ENCODE measurements around the gene SHC3. TPM values are rescaled to one million over a fixed set of nuclear protein-coding genes. Genes with fewer than 3 reads are reported as not detected.

The SHC3 gene
- total RNA-seq, 4 donors from 2014 or later, result 0.51 to 3.5 (median 2.5) TPM

DNA sequence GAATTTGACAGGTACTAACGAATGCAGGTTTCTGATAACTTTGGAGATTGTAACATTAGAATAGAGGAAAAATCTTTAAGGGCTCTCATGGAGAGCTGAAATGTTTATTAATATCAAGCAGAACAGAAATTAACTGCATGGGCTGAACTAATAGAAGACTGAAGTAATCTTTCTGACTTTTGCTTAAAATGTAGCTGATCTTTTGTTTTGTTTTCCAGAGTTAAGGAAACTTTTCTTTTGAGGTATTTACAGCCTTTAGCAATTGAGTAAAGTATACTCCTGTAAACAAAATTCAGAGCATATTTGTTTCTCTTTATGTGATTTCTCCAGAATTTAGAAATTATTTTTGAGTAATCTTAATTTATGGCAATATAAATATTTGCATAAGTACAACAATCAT lies 43.9 kb downstream of the SHC3 start:
- no peaks in the 10 kb centered on the region for H3K9me3 ChIP-seq
- intact Hi-C loops (cut with DNase I; ENCODE audit: low total_unique reads), result no loop called here
- H3K4me3 ChIP-seq, result no peak overlapping the region
- no peaks in the 10 kb centered on the region for H3K36me3 ChIP-seq
- peaks cover 5% of the 10 kb centered on the region in 2 donors for H3K4me1 ChIP-seq
- no peaks in the 10 kb centered on the region for H3K27me3 ChIP-seq
- no peak for DNase-seq
- H3K27ac ChIP-seq, result no peak overlapping the region
- TF ChIP-seq, protein P1, sequence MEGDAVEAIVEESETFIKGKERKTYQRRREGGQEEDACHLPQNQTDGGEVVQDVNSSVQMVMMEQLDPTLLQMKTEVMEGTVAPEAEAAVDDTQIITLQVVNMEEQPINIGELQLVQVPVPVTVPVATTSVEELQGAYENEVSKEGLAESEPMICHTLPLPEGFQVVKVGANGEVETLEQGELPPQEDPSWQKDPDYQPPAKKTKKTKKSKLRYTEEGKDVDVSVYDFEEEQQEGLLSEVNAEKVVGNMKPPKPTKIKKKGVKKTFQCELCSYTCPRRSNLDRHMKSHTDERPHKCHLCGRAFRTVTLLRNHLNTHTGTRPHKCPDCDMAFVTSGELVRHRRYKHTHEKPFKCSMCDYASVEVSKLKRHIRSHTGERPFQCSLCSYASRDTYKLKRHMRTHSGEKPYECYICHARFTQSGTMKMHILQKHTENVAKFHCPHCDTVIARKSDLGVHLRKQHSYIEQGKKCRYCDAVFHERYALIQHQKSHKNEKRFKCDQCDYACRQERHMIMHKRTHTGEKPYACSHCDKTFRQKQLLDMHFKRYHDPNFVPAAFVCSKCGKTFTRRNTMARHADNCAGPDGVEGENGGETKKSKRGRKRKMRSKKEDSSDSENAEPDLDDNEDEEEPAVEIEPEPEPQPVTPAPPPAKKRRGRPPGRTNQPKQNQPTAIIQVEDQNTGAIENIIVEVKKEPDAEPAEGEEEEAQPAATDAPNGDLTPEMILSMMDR (IDR thresholded peaks at IDR 0.05), result no peak
- TF ChIP-seq POLR2A (IDR thresholded peaks at IDR 0.05), result no peak

DNA sequence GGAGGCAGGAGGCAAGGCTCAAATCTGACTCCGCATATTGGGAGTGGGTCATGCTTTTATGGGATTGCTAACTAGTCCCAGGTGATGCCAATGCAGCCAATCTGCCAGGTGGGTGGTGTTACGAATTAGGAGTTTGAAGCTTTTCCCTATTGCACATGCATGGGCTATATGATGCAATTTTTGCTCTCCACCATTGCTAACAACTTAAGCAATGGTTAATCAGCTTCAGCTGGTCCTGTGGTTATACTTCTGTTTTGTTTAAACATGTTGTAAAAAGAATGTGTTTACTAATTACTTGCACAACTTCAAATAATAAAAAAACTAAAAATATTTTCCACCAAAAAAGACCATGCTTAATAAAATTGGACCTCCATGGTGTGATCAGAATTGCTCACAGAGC lies 55.7 kb downstream of the SHC3 start:
- no peak for TF ChIP-seq POLR2A (IDR thresholded peaks at IDR 0.05)
- TF ChIP-seq, protein P1 (IDR thresholded peaks at IDR 0.05), result no peak
- Histone ChIP-seq H3K4me3 (no peak overlapping the region), H3K27me3 (no peaks in the 10 kb centered on the region), H3K9me3 (no peaks in the 10 kb centered on the region), H3K27ac (no peak overlapping the region), H3K4me1 (no peaks in the 10 kb centered on the region), H3K36me3 (no peaks in the 10 kb centered on the region)
- intact Hi-C loops (cut with DNase I; ENCODE audit: low total_unique reads), result no loop called here
- DNase-seq, result no peak

DNA sequence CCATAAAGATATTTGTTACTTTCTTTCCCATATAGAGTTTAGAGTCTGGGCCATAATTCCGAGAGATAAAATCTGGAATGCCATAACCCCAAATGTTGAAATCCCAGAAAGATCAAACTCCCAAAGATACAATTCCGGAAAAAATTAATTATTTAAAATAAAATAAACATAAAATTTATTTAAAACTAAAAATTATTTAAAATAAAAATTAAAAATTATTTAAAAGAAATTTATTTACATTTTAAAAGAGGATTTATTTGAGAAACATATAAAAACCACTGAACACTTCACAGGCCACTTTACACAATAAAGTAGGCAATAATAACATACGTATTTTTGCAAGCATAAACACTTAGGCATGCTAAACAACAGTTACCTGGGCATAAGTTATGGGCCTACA lies 57.9 kb downstream of the SHC3 start:
- no peaks in the 10 kb centered on the region for H3K4me1 ChIP-seq
- no peaks in the 10 kb centered on the region for H3K36me3 ChIP-seq
- DNase-seq, result no peak
- TF ChIP-seq POLR2A (IDR thresholded peaks at IDR 0.05), result no peak
- TF ChIP-seq, protein P1 (IDR thresholded peaks at IDR 0.05), result no peak
- intact Hi-C loops (cut with DNase I; ENCODE audit: low total_unique reads), result no loop called here
- no peak overlapping the region for H3K27ac ChIP-seq
- no peaks in the 10 kb centered on the region for H3K9me3 ChIP-seq
- H3K27me3 ChIP-seq, result no peaks in the 10 kb centered on the region
- no peak overlapping the region for H3K4me3 ChIP-seq

DNA sequence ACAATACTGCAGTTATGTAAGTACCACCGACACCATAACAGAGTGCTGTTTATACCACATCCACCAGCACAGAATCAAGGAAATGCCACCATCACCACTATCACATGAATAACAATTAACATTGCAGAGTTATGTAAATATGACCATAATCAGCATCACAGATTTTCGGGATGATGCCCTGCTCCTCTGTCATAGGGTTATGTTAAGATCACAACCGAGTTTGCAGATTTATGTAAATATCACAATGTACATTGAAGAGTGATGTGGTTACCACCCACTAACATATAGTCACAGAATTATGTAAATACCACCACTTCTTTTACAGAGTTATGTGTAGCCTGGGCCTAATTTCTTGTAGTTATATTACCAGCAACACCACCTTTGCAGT lies 61.8 kb downstream of the SHC3 start:
- Histone ChIP-seq H3K4me3 (no peak overlapping the region), H3K9me3 (no peaks in the 10 kb centered on the region), H3K27me3 (no peaks in the 10 kb centered on the region), H3K36me3 (no peaks in the 10 kb centered on the region), H3K4me1 (no peaks in the 10 kb centered on the region), H3K27ac (no peak overlapping the region)
- no peak for DNase-seq
- intact Hi-C loops (cut with DNase I; ENCODE audit: low total_unique reads), result no loop called here
- no peak for TF ChIP-seq POLR2A (IDR thresholded peaks at IDR 0.05)
- TF ChIP-seq, protein P1 (IDR thresholded peaks at IDR 0.05), result no peak

DNA sequence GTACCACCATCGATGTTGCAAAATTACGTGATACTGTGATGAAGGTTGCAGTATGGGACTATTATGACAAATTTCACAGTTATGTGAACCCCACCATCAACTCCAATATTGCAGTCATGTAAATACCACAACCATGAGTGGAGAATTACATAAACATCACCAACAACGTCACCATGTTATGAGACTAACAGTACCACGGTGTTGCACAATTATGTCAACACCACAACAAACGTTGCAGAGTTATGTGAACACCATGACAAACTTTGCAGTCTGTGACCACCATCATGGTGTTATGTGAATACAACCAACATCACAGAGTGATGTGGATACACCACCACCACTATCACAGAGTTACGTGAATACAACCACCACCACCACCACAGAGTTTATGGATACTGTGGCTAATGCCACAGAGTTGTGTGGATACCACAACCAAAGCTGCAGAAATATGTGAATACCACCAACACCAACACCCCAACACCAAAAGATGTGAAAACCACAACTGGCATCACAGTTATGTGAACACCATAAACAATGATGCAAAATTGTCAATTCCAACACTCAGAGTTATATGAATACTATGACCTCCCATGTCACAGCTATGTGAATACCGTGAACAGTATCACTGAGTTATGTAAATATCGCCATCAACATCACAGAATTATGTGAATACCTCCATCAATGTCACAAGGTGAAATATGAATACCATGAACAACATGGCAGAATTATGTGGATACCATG lies 62.4 kb downstream of the SHC3 start:
- Histone ChIP-seq H3K4me3 (no peak overlapping the region), H3K4me1 (no peaks in the 10 kb centered on the region), H3K27ac (no peak overlapping the region), H3K27me3 (no peaks in the 10 kb centered on the region), H3K36me3 (no peaks in the 10 kb centered on the region), H3K9me3 (no peaks in the 10 kb centered on the region)
- DNase-seq, result no peak
- no peak for TF ChIP-seq POLR2A (IDR thresholded peaks at IDR 0.05)
- intact Hi-C loops (cut with DNase I; ENCODE audit: low total_unique reads), result no loop called here
